DMS53 treated with DMSO at 0.1 percent for 48 hours (cell line): ENCODE measurements around the gene DYRK1A.

ENCODE experiments used
- DNase-seq: peaks from one replicate; lab custom pipeline; 2025; ENCODE audit not compliant: unreplicated experiment; lab: John Stamatoyannopoulos, UW

The DYRK1A gene

DNA sequence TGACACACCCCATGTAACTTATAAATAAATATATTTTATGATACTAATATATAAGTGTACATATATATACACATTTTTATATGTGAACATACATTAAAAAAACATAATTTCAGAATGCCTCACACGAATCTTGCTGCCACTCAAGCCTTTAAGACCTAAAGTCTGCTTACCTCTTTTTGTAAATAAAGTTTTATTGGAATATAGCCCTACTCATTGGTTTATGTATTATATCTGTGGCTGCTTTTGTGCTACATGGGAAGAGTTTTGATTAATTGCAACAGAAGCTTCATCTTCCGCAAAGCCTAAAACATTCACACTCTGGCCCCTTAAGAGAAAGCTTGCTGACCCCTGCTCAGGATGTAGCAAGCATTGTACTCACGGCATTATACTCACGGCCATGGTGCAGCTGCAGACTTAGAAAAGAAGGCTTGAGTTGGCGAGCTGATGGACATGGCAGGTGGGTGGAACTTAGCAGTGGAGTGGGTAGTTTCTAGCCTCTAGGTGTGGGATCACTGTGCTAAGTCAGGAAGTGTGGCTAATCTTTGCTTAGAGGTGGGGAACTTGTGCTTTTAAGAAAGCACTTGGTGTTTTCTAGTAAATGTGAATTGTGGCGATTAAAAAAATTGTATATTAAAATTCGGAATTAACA, 80.8 kb downstream of the DYRK1A start:
- no peak for DNase-seq

DNA sequence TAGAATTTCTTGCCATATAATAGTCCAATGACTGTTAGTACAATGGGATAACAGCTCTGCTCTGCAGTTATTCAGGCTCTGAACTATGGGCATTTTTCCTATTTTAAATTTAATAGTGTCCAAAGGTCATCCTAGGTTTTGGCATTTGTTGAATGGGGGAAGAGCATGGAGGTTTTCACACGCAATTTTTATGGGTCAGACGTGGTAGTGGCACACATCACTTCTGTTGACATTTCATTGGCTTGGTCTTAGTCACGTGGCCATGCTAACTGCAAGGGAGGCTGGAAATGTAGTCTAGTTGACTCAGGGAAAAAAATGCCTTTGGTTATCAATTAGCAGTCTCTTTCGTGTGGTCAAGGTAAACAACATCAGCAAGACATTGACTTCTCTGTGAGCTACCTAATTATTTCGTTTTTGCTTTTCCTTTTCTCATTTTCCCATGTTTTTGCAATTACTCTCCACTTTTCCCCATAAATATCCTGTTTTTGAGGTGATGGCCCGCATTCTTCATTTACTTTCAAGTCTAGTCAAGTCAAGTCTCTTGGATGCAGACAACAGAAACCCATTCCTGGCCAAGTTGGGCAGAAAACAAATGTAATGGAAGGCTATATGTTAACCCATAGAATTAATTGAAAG, 82.8 kb downstream of the DYRK1A start:
- no peak for DNase-seq

DNA sequence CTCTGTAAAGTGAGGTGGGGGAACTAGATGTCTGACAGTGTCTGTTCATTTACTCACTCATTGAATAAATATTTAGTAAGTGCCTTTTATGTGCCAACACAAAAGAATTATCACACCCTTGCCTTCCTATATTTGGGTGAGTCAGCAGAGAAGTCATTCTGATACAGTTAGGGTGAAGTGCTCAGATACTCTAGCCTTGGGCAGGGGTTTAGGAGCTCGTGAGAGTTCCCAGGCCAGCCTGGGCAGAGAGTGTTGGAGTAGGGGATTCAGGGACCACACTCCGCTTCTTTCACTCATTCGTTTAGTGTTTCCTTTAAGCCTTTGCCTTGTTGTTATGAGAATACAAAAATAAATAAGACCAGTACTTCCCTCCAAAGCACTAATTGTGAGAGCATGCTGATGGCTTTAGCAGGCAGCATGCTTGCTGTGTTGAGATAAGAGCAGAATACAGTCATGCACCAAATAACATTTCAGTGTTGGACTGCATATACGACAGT, 83.9 kb downstream of the DYRK1A start:
- no peak for DNase-seq

DNA sequence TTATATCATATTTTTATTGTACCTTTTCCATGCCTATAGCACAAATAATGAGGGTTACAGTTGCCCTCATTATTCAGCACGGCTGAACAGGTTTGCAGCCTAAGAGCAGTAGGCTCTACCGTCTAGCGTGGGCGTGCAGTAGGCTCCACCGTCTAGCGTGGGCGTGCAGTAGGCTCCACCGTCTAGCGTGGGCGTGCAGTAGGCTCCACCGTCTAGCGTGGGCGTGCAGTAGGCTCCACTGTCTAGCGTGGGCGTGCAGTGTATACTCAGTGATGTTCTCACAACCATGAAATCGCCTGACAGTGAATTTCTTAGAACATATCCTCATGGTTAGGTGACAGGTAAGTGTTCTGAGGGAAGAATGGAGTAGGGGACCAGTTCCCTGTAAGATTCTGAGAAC, 84.9 kb downstream of the DYRK1A start:
- no peak for DNase-seq

DNA sequence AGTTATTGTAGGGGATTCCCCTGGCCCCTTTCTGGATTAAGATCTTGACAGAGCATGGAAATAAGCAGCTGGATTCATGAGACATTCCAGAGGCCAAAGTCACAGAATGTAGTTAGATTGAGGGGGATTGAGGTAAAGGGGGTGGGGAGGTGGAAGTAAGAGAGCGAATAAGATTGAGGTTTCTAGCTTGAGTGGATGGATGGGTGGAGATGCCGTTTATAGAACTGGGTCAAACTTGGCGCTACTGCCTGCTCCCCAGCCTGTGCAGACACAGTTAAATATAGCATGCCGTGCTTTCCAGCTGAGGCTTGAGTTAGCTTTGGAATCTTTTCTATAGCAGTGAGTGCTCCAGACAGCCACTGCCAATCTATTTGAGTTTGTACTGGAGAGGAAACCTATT, 85.7 kb downstream of the DYRK1A start:
- DNase-seq, result no peak

DNA sequence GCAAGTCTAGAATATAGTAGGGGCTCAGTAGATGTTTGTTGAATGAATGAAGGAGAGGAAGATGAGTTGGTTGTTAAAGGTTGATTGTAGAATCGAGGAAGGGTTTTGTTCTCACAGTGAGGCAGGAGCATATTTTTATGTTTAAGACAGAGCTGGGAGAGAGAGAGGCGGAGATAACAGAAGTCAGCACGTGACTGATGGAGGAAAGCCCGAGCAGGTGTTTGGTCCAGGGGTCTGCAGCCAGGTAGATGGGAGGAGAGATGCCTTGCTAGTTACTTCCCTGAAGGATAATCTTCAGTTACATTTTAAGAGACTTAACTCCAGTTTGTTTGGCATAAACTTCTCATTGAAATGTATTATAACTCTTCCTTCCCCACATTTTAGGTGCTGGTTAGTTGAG, 86.8 kb downstream of the DYRK1A start:
- DNase-seq, result no peak

DNA sequence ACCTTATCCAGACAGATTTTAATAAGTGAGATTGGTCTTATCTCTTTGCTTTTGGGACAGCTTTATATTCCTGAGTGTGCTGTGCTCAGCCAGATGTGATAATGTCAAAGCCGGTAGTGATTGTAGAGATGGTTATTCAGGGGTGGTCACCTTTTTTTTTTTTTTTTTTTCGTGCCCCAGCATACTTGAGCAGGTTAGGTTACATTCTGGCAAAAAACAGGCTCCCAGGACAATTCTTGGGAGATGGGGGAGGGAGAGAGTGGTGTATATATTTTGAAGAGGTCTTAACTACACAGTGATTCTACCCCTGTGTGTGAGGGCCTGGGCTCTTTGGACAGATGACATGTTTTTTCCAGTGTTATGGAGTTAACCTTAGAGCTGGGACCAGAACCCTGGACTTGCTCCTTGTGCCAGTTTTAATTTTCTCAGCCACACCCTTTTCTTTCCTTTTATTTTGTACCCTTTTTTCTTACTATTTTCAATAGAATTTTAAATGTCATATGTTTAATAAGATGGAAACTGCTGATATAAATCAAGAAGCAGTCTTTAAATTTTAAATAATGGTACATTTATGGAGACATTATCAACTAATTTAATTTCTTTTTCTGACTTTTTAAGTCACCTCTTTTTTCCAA, 88.4 kb downstream of the DYRK1A start:
- DNase-seq, result no peak

DNA sequence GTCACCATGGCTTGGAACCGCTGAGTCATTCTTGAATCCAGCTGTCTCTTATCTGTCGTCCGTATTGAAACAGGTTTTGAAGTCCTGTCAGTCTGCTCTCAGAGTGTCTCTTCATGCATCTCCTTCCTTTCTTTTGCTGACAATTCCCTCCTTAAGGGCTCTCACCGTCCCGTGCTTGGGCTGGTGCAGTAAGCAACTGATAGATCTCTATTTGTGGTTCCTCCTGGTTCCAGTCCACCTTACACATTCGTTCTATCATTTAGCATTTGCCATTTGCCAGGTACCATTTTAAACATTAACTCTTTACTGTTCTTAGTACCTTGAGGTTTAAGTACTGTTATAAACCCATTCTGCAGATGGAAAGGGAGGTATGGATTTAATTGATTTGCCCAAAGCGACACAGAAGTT, 88.9 kb downstream of the DYRK1A start:
- no peak for DNase-seq

DNA sequence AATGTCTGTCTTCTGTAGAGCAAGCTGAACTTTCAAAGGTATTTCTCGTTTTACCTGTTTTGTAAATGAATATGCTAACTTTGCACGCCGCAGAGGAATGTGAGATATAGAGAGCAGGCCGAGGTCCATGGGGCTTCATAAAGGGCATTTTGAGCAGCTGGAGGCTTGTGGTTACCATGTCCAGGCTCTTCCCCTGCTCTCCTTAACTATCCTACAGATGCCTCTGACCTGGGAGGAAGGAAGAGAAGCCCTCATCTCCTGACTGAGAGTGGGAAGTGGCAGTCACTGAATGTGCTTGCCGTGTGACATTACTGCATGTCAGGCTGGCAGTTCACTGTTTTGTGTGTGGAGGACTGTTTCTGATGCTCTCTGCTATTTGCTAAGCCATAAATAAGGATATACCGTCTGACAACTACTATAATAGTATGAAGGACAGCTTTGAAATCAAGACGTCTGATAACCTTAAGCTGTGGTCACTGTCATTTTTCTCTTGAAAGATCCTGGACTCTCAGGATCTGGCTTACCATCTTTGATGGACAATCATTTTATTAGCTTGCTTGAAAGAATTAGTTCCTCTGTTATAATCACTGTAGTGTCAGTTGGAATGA, 92.2 kb downstream of the DYRK1A start:
- no peak for DNase-seq

DNA sequence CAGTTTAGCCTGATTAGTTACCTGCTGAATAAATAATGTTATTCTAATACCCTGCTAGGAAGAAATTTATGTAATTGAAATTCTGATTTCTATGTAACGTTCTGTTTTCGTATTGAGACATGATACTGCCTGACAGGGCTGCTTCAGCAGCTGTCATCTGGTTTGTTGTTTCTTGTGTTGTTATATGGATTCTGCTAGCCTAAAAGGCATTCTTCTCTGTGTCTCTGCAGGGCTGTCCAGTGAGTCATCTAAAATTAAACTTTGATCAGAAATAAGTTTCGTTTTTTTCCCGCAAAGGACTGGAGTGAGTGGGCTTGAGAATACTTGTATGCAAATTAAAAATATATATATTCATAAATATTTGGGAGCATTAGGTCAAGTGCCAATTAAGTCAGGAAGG, 93.0 kb downstream of the DYRK1A start:
- no peak for DNase-seq

DNA sequence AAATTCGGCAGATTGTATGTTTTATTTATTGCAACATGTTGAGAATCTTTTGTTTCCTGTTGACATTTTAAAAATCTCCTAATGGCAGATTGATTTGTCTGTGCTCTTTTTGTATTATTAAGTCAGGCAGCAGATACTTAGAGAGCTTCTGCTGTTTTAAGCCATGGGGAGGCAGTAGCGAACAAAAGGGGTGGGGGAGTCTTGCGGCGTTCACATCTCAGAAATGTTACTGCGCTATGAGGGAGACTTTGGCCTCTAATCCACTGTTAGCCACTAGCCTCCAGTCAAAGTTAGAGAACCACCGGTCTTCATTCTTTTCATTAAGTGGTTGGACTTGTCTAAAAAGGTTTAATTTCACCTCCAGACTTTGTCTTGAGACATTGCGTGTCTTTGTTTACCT, 93.6 kb downstream of the DYRK1A start:
- no peak for DNase-seq

DNA sequence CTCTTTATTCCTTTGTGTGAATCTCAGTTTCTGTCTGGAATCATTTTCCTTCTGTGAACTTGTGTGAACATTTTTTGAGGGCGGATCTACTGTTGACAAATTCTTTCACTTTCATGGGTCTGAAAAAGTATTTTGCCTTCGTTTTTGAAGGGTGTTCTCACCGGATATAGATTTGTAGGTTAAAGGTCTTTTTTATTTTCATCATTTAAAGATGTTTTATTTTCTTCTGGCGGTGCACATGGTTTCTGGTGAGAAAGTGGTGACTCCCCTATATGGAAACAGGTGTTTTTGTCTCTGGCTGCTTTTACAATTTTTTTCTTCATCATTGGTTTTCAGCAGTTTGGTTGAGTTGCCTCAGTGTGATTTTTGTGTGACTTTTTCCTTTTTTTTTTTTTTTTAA, 94.9 kb downstream of the DYRK1A start:
- no peak for DNase-seq

DNA sequence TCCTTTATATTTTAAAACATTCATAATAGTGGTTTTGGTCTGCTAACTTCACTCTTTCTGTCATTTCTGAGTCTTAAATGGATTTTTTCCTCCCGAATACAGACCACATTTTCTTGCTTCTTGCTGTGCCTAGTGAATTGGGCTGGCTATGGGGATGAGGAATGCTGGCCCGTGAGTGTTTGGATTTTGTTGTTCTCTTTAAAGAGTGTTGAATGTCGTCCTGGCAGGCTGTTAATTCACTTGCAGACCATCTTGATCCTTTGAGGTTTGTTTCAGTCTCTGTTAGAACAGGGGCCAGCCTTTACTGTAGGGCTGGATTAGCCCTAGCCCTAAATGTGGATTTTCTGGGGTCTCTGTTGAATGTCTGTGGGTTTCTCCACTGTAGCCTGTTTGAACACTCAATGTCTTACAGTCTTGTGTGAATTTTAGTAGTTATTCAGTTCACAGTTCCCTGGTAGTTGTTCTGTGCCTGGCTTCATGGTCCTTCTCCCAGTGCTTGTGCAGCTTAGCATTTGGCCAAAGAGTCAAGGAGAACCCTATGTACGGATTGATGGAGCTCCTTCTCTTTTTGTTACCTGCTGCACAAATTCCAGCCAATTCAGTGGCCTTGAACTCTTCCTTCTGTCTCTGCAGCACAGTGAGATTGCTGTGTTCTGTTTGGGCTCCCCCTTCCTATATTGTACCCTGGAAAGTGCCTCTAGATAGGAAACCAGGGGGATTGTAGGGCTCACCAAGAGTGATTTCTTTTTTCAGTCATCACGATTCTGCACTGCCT, 95.7 kb downstream of the DYRK1A start:
- DNase-seq, result no peak

DNA sequence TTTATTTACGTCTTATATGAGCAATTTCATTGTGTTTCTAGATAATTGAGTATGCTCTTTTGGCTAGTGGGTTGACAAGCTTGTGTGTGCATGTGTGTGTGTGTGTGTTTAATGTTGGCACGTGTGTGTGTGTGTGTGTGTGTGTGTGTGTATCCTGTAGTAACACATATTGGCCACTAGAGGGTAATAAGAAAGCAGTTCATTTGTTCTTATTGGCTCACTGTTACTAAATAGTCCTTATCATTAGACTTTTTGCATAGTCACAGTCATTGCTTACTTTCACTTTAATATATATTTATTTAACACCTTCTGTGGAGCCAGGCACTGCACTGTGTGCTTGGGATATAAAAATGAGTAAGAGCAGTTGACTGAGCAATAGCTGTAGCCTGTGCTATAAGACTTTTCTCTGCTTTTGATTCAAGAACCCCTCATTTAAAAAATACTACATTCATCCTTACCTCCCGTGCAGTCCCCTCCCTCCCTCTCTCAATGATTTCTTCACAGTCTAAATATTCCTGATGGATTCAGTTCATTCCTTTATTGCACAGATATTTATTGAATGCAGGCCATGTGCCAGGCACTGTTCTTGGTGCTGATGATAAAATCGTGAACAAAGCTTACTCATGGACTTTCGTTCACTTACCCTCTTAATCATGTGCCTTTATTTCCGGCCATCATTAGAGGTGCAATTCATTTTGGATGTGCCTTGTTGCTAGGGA, 96.7 kb downstream of the DYRK1A start:
- peak; percentile 12 for DNase-seq

DNA sequence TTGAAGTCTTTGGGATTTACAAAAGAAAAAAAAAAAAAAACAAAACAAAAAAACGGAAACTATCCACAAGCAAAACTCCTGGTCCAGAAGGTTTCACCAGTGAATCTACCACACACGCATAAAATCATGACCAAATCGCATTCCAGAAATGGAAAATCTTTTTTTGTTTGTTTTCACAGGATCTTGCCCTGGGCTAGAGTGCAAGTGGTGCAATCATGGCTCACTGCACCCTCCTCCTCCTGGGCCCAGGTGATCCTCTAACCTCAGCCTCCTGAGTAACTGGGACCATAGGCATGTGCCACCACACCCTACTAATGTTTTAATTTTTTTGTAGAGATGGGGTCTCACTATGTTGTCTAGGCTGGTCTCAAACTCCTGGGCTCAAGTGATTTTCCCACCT, 100.5 kb downstream of the DYRK1A start:
- no peak for DNase-seq

DNA sequence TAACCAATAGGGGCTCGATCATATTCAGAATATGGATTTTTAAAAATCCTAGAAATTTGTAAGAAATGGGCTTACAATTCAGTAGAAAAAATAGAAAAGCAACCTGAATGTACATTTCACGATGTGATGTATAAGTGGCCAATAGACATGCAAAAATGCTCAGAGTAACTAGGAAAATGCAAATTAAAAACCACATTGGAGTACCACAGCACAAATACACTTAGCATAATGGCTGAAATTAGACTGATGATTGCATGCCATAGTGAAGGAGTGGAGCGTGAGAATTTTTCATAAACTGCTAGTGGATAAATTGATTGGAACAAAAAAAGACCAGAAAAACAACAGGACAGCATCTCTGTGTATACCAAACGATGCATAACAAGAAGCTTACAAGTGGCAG, 102.3 kb downstream of the DYRK1A start:
- no peak for DNase-seq

DNA sequence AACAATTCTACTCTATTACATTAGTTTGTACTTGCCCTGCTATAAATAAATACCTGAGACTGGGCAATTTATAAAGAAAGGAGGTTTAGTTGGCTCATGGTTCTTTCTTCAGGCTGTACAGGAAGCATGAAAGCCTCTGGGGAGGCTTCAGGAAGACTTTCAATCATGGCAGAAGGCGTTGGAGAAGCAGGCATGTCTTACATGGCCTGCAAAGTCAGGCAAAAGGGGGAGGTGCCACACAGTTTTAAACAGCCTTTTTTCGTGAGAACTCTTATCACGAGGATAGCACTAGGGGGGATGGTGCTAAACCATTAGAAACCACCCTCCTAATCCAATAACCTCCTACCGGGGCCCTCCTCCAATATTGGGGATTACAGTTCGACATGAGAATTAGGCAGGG, 102.9 kb downstream of the DYRK1A start:
- no peak for DNase-seq

DNA sequence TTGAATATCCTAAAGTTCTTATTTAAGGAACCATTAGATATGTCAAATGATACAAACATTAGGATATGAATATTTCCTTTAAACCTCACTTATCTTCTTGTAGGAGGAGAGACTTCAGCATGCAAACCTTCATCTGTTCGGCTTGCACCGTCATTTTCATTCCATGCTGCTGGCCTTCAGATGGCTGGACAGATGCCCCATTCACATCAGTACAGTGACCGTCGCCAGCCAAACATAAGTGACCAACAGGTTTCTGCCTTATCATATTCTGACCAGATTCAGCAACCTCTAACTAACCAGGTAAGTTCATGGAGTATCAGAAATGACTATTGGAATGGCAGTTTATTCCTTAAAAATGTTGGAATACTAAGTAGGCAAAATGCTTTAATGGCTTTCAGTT, 106.0 kb downstream of the DYRK1A start:
- no peak for DNase-seq

DNA sequence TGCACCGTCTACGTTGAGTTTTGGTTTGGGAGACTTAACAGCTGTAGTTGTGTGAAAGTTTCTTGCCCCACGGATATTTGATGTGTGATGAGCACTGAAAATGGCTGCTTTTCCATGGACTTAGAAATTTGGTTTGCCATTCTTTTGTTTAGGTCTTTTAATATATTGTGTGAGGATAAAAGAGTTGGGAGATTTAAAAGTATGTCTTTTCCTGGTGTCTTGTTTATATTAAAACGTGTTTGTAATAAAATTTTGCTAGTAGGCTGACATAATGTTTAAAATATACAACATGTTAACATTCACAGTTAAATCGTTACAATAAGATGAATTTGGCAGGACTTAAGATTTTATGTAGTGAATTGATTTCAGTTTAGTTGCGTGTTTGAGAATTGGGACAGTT, 106.9 kb downstream of the DYRK1A start:
- no peak for DNase-seq

DNA sequence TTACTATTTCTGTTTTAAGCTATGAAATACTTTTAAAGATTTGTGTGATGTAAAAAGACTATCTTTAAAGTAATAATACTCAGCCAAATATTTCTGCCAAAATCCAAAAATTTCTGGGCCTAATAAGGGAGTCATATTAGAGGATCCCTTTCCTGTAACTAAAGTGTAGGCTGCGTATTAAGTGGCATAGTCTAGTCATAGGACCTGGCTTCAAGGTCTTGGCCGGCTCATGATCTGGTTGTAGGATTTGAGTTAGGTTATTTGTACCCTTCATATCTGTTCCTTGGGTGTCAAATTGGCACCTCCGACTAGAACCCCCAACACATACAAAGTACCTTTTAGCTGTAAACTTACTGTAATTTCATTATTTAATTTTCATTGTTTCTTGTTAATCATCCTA, 107.8 kb downstream of the DYRK1A start:
- no peak for DNase-seq
